GM11168 (cell line): ENCODE measurements around the gene CUL9.

ENCODE experiments used
- in situ Hi-C: fragments of 300-500 bp; cut with MboI; formaldehyde crosslinking; loops from one replicate; pipeline ENCODE4 v1.12.0; 2022; ENCODE audit warnings: low sequenced_read_pairs; ENCODE audit not compliant: unreplicated experiment

Gene CUL9

DNA sequence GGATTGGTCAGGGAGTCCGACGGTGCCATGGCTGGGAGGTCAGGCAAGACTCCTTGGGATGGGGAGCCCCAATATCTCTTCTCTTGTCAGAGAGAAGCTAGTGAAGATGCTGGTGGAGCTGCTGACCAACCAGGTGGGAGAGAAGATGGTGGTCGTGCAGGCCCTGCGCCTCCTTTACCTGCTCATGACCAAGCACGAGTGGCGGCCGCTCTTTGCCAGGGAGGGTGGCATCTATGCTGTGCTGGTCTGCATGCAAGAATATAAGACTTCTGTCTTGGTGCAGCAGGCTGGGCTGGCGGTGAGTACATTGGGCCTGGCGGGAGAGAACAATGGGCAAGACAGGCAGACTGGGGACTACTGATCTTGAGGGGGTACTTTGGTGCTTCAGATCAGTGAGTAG is 10.9 kb downstream of the CUL9 start:
- in situ Hi-C loops = no loop called here

DNA sequence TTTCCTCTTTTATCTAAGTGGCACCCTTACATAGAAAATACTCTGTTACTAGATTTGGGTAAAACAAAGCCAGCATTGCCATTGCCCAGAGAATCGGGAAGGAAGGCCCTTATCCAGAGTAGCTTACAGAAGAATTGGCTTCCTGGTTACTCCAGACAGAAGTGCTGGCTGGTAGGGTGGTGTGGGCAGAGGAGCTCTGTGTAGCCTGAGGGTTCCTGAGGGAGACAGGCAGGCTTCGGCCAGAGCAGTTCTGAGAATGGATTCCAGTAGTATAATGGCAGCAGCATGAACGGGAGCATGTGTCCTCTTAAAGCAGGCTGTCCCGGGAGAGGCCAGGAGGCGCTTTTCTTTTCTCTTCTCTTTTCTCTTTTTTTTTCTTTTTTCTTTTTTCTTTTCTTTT is 11.9 kb downstream of the CUL9 start:
- in situ Hi-C loops = no loop called here

DNA sequence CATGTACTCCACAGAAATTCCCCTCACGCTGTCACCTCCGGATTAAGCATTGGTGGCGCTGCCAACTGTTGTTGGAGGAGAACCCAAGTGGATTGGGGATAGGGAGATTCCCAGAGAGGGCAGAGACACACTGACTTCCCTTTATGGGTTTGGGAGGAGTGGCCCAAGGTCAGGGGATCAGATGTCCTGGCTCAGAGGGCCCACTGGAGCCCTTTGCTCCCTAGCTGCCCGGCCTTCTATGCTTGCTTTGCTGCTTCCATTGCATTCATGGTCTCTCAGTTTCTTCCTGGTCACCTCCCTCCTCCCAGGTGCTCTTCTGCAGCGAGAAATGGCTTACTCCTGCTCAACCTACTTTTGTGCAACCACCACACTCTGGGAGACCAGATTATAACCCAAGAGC is 14.3 kb downstream of the CUL9 start:
- in situ Hi-C loops = no loop called here

DNA sequence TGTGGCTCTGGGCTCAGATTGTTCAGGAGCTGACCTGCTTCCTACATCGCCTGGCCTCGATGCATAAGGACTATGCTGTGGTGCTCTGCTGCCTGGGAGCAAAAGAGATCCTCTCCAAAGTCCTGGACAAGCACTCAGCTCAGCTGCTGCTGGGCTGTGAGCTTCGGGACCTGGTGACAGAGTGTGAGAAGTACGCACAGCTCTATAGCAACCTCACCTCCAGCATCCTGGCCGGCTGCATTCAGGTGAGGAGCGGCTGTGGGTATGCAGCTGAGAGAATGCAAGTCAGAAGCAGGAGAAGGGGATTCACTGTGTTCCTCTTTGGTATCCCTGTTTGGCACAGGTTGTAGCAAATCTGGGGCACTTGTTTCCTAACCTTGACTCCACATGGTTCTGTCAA is 17.9 kb downstream of the CUL9 start:
- in situ Hi-C loops = no loop called here

DNA sequence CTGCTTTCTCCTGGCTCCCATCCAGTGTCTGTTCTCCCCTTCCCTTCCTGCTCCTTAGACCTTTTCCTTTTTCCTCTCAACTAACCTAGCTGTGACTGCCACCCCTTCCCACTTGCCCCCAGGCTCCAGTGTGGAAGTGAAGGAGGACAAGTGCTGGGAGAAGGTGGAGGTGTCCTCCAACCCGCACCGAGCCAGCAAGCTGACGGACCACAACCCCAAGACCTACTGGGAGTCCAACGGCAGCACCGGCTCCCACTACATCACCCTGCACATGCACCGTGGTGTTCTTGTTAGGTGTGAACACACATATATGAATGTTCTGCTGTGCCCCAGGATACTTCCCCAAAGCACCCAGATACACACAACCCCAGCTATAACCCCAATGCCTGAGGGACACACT is 18.5 kb downstream of the CUL9 start:
- in situ Hi-C loops = no loop called here

DNA sequence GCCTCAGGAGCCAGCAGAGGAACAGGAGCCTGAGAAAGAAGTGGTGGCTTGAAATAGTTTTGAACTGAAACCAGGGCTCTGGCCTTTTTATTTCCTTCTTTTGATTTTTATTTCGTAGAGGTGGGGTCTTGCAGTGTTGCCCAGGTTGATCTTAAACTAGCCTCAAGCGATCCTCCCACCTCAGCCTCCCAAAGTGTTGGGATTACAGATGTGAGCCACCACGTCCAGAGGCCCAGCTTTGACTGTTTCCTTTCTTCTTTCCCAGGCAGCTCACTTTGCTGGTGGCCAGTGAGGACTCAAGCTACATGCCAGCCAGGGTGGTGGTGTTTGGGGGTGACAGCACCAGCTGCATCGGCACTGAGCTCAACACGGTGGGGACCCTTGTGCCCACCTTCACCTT is 20.5 kb downstream of the CUL9 start:
- in situ Hi-C loops = no loop called here

DNA sequence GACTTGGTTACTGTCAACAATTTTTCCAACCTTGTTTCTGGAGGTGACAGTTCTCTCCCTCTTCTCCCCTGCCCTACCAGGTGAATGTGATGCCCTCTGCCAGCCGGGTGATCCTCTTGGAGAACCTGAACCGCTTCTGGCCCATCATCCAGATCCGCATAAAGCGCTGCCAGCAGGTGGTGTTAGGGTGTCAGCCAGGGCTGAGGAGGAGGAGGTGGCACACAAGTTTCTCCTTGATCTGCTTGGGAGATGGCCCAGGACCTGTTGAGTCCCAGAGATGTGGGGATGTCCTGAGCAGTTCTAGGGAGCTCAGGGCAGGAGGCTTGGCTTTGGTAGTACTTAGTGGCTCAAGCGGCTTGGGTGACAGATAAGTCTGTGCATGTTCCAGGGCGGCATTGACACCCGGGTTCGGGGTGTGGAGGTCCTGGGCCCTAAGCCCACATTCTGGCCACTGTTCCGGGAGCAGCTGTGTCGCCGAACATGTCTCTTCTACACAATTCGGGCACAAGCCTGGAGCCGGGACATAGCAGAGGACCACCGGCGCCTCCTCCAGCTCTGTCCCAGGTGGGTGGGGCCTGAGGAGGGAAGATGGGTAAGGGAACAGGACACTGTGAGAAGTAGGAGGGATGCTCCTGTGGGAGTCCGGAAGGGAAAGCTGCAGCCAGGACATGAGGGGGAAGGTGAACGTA is 21.2 kb downstream of the CUL9 start:
- in situ Hi-C loops = no loop called here

DNA sequence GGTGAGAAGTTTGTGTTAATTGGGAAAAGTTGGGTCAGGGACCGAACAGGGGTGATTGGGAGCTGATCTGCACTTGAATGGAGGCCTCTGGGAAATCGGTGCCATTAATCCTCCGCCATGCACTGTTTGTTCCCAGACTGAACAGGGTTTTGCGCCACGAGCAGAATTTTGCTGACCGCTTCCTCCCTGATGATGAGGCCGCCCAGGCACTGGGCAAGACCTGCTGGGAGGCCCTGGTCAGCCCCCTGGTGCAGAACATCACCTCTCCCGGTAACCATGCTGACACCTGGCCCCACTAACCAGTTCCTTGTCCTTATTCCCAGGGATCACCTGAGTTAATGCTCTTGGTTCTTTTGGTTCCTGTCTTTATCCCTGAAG is 21.7 kb downstream of the CUL9 start:
- in situ Hi-C loops = no loop called here

DNA sequence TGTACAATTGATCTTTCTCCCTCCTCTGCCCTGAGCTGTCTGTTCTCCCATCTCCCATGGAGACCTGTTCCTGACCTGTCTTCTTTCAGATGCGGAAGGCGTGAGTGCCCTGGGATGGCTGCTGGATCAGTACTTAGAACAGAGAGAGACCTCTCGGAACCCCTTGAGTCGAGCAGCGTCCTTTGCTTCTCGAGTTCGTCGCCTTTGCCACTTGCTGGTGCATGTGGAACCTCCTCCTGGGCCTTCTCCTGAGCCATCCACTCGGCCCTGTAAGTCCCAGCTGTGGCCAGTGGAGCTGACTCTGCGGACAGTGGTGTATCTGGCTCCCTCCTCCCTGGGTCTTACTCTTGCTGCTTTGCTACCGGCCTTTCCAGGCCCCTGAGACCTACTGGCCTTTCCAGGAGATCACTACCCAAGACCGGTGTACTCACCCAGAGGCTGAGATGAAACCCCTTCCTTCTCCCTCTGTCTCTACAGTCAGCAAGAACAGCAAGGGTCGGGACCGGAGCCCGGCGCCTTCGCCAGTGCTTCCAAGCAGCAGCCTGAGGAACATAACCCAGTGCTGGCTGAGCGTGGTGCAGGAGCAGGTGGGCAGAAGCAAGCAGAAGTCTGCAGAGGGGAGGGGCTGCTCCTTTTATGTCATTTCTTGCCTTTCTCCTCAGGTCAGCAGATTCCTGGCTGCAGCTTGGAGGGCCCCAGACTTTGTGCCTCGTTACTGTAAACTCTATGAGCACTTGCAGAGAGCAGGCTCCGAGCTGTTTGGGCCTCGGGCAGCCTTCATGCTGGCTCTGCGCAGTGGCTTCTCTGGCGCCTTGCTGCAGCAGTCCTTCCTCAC is 22.5 kb downstream of the CUL9 start:
- in situ Hi-C loops = no loop called here

DNA sequence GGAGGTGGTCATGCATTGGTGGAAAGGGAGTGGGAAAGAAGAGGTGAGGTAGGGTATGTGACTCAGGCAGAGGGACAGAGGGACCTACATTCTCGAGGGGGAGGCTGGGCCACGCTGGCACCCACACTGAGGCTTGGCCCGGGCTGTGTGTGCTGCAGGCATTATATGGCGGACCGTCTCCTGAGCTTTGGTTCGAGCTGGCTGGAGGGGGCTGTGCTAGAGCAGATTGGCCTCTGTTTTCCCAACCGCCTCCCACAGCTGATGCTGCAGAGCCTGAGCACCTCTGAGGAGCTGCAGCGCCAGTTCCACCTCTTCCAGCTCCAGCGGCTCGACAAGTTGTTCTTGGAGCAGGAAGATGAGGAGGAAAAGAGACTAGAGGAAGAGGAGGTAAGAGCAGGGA is 23.9 kb downstream of the CUL9 start:
- in situ Hi-C loops = no loop called here

DNA sequence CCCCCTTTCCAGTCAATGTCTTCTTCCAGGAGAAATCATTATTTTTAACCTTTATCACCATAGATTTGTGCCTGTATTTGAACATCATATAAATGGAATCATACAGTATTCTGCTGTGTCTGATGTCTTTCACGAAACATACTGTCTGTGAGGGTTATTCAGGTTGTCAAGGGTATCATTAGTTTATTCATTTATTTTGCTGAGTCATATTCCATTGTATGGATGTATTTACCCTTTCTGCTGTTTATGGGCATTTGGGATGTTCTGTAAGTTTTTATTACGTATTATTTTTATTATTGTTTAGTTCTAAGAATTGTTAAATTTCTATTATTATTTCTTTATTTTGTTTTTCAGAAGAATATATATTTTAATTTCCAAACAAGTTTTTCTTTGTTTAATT is 25.3 kb downstream of the CUL9 start:
- in situ Hi-C loops = no loop called here

DNA sequence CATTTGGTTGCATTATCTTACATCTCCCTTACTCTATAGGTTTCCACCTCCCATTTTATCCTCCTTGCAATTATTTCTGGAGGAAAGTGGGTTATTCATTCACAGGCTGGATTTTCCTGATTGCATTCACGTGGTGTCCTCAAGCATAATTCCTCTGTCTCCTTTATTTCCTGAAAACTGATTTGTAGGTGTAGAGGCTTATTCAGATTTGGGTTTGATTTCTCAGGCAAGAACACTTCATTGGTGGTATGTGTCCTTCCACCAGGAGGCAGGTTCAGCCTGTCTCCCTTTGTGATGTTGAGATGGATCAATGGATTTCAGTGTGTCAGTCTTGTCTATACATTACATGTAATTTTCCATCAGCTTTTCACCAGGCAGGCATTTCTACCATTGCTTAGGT is 30.0 kb downstream of the CUL9 start:
- in situ Hi-C loops = no loop called here

DNA sequence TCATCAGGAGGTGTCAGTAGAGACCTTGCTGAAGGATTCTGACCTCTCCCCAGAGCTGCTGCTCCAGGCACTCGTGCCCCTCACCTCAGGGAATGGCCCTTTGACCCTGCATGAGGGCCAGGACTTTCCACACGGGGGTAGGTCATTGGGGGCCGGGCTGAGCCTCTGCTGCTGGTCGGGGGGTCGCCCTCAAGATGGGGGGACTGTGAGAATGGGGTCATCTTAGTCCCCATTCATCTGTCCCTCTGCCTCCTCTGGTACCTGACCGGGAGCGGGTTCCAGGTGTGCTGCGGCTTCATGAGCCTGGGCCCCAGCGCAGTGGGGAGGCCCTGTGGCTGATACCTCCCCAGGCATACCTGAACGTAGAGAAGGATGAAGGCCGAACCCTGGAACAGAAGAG is 31.4 kb downstream of the CUL9 start:
- in situ Hi-C loops = no loop called here

DNA sequence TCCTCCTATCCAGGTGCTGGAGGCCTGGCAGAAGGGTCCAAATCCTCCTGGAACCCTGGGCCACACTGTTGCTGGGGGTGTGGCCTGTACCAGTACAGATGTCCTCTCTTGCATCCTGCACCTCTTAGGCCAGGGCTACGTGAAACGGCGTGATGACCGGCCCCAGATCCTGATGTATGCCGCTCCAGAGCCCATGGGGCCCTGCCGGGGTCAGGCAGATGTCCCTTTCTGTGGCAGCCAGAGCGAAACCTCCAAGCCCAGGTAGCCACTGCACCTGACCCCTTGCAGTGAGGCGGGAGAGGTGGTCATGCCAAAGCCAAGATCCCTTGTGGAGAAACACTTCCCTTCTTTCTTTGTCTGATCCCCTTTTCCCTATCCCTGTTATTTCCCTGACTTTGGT is 33.1 kb downstream of the CUL9 start:
- in situ Hi-C loops = no loop called here

DNA sequence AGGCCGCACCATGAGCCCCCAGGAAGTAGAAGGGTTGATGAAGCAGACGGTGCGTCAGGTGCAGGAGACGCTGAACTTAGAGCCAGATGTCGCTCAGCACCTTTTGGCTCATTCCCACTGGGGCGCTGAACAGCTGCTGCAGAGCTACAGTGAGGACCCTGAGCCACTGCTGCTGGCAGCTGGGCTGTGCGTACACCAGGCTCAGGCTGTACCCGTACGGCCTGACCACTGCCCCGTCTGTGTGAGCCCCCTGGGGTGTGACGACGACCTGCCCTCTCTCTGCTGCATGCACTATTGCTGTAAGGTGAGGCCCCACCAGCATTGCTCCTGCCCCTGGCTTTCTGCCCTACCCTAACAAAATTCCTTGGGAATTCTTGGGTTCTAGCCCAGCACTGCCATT is 34.2 kb downstream of the CUL9 start:
- in situ Hi-C loops = no loop called here

DNA sequence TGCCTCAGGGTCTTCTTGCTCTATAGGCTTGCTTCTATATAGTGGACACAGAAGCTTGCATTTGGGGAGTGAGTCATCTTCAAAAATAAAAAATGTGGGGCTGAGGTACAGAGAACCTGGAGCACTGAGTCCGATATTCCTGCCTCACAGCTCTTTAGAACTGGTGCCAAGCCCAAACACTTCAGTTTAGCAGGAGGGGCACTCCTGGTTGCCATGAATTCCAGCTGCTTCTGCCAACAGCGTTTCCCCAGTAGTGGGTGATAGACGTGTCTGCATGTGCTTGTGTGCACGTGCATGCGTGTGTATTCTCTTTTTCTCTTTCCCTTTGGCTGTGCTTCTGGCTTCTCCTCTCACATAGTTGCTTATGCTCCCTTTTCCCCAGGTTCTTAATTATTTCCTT is 35.4 kb downstream of the CUL9 start:
- in situ Hi-C loops = no loop called here

DNA sequence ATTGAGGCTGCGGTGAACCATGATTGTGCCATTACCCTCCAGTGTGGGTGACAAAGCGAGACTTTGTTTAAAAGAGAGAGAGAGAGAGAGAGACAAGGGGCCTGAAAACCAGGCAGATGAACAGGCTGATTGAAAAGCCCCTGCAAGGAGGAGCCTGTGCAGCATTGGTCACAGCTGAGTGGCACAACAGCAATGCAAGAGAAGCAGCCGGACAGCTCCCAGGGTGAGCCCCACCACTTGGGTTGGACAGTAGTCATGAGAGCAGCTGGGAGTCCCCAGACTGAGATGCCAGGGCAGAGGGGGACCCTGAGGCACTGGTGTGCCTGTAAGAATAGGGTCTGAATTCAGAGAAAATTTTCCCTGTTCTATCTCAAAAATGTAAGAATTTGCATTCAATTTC is 37.1 kb downstream of the CUL9 start:
- in situ Hi-C loops = no loop called here

DNA sequence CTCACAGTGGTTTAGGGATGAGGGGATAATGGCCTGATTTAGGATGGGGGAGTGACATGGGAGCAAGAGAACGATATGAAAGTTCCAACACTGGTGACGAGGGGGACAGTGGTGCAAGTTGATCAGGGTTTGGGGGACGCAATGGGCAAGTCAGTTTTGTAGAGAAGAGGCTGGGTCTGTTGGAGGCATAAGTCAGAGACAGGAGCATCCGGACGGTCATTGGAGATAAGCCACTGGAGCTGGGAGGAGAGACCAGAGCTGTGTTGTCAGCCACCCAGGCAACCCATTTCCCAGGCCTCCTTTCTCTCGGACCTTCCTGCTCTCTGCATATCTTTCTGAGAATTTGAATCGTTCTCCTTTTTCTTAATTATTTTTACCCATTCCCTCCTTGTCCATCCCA is 37.8 kb downstream of the CUL9 start:
- in situ Hi-C loops = no loop called here

DNA sequence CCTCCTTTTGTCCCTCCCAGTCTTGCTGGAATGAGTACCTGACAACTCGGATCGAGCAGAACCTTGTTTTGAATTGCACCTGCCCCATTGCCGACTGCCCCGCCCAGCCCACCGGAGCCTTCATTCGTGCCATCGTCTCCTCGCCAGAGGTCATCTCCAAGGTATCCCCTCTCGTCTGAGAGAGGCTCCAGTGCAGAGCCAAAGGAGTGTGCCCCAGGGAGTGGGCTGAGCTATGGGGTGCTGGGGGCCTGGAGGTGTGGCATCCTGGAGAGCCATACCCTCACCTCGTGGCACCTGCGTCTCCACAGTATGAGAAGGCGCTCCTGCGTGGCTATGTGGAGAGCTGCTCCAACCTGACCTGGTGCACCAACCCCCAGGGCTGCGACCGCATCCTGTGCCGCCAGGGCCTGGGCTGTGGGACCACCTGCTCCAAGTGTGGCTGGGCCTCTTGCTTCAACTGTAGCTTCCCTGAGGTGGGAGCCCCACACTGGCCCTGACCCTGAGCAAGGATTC is 38.5 kb downstream of the CUL9 start:
- in situ Hi-C loops = no loop called here

DNA sequence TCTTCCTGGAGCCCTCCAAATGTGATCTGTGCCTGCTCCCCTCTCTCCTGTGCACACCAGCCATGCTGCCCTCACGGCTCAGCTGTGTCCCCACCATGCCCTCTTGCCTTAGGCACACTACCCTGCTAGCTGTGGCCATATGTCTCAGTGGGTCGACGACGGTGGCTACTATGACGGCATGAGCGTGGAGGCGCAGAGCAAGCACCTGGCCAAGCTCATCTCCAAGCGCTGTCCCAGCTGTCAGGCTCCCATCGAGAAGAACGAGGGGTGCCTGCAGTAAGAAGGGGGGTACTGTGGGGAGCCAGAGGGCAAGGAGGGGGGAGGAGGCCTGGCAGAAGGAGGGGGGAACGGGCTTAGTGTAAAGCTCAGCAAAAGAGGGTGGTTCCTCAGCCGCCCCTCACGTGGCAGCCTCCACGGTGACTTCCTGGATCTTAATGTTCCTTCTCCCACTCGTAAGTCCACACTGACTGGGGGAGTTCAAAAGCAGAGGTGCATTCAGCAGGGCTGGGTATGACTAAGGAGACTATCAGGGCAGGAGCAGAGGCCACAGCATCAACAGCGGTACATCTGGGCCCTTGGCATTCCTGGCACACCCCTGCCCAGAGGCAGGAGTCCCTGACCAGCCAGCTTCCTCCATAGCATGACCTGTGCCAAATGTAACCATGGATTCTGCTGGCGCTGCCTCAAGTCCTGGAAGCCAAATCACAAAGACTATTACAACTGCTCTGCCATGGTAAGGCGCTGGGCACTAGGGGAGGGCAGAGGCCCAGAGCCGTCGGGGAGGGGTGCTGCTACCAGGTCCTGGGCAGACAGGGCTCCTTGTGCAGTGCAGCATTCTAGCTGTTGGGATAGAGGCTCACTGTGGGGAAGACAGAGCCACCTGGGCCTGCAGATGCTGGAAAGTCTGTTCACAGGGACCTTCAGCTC is 39.3 kb downstream of the CUL9 start:
- in situ Hi-C loops = no loop called here
